ENCODE measurements around the gene HSPB9. TPM values are rescaled to one million over a fixed set of nuclear protein-coding genes. Genes with fewer than 3 reads are reported as not detected.

HSPB9 gene
- total and polyA plus RNA-seq, 10 of the 15 experiments (the other 5 are each of a cell fraction or from before 2014, with no cell fraction given) = 0.04 to 0.40 (median 0.11) TPM; not detected in 7

GRCh38 chr17:42118545-42118944 lies 4.1 kb upstream of the HSPB9 start:
- ATAC-seq (peak; percentile 37), DNase-seq (ENCODE audit: low read depth, low spot score) (no peak), FAIRE-seq (peak; percentile 18)
- intact Hi-C loops (cut with micrococcal nuclease; ENCODE audit: unreplicated experiment) (loop anchor here (1.0 kb wide), 1 partner anchor 63 kb away; the partner anchor contains the start of gene KCNH4), in situ Hi-C loops (cut with MboI) (no loop called here)
- peaks cover 17% of the 10 kb centered on the region for H3K4me1 ChIP-seq (ENCODE audit: control insufficient read depth, insufficient read depth, low read length)
- peaks cover 8% of the 10 kb centered on the region in 2 experiments; a peak in 3 of 4 replicates for H3K36me3 ChIP-seq (ENCODE audit: control insufficient read depth in 2 of 2, insufficient read depth in 2 of 2, low read length in 1 of 2)
- ChIA-PET RAD21 (ENCODE audit: unreplicated experiment) (interaction anchor here (0.7 to 4.7 kb wide), 4 partner anchors 53 to 155 kb away, joined by 4 to 78 read pairs (median 8); partner anchors contain the start of gene KCNH4), CTCF (interaction anchor here (0.9 to 7.1 kb wide), 16 partner anchors 14 to 204 kb away, joined by 3 to 138 read pairs (median 5); partner anchors contain the start of genes C17orf113, CNP, DNAJC7 and KCNH4), POLR2A (interaction anchor here (1.0 to 3.0 kb wide), 3 partner anchors 60 to 74 kb away, joined by 3 to 15 read pairs (median 6); partner anchors contain the start of gene KCNH4), SMC1A (ENCODE audit: uncharacterized antibody, unreplicated experiment) (interaction anchor here (1.0 to 5.2 kb wide), 5 partner anchors 53 to 154 kb away, joined by 3 to 53 read pairs (median 16); partner anchors contain the start of genes CNP and KCNH4)
- no peak overlapping the region for H3K4me3 ChIP-seq
- TF ChIP-seq RAD21 (IDR thresholded peaks at IDR 0.05; ENCODE audit: insufficient read depth, low read depth, low read length) = peak; percentile 66
- TF ChIP-seq SMC3 (IDR thresholded peaks at IDR 0.05; ENCODE audit: borderline replicate concordance, low read length) = peak; percentile 54; the same call in 1 of the 2 replicates
- no peak for TF ChIP-seq MYB (IDR thresholded peaks at IDR 0.05; ENCODE audit: borderline replicate concordance, low read depth, low read length)
- TF ChIP-seq CEBPB (IDR thresholded peaks at IDR 0.05; ENCODE audit: borderline replicate concordance in 1 of 2, low read depth in 2 of 2, low read length in 2 of 2) = no peak
- peak; percentile 58 to 61 (median 59) for TF ChIP-seq CTCF (IDR thresholded peaks at IDR 0.05 in 2 of 3, conservative IDR thresholded peaks at IDR 0.05 in 1 of 3; ENCODE audit: control insufficient read depth in 2 of 3, extremely low read depth in 1 of 3, insufficient read depth in 1 of 3, low read depth in 3 of 3, low read length in 3 of 3)
- no peak for TF ChIP-seq IRF4 (IDR thresholded peaks at IDR 0.05; ENCODE audit: low read depth, low read length)
- no peak for TF ChIP-seq IKZF1 (conservative IDR thresholded peaks at IDR 0.05)
- no peak for TF ChIP-seq RB1 (IDR thresholded peaks at IDR 0.05; ENCODE audit: borderline replicate concordance)
- TF ChIP-seq USF2 (IDR thresholded peaks at IDR 0.05; ENCODE audit: borderline replicate concordance, low read depth, low read length) = no peak
- no peak for TF ChIP-seq GABPA (IDR thresholded peaks at IDR 0.05; ENCODE audit: low read depth)
- H3K9ac ChIP-seq (ENCODE audit: control insufficient read depth, insufficient read depth, low read length) = no peak overlapping the region
- no peaks in the 10 kb centered on the region for H4K20me1 ChIP-seq (ENCODE audit: control insufficient read depth, insufficient read depth)
- WGBS (ENCODE audit: insufficient coverage, insufficient replicate concordance, low lambda C conversion rate, missing lambda C conversion rate) = 64% methylated on average over 2 of the region's 2 CpGs
- no peaks in the 10 kb centered on the region; the same call in 2 of the 3 replicates for H3K9me3 ChIP-seq (replicated peaks; ENCODE audit: control insufficient read depth, insufficient read depth, low read length)
- H3K27ac ChIP-seq (ENCODE audit: control insufficient read depth, insufficient read depth) = no peak overlapping the region
- BruUV-seq (replicated peaks) = no TSS peak
- H3K27me3 ChIP-seq (replicated peaks in 1 of 2; ENCODE audit: control insufficient read depth in 2 of 2, insufficient read depth in 2 of 2, low read length in 1 of 2) = no peaks in the 10 kb centered on the region
- no peak overlapping the region for H2AFZ ChIP-seq (ENCODE audit: control insufficient read depth, low read depth, low read length)
- H3K4me2 ChIP-seq (ENCODE audit: control insufficient read depth, insufficient read depth) = no peak overlapping the region
- H3K79me2 ChIP-seq (ENCODE audit: control insufficient read depth, insufficient read depth, low read length) = peaks cover 2% of the 10 kb centered on the region; the same call in 1 of the 2 replicates
